GM18951 (cell line): ENCODE results near the gene SETD3.
A peak's percentile ranks its signal among the peaks of the same experiment; 100 is the strongest.

Source experiments
- POLR2A ChIP-seq: IDR thresholded peaks from 4 replicates; pipeline ENCODE4 v1.6.1; 2011; ENCODE audit warnings: mild to moderate bottlenecking; ENCODE audit not compliant: insufficient read length, insufficient read depth; ENCODE audit errors: extremely low read depth
- in situ Hi-C: fragments of 300-500 bp; cut with MboI; formaldehyde crosslinking; loops from one replicate; pipeline ENCODE4 v1.12.0; 2022; ENCODE audit warnings: low sequenced_read_pairs, mixed read lengths, inconsistent platforms; ENCODE audit not compliant: unreplicated experiment

The SETD3 gene

GRCh38 chr14:99479906-99480869, at the start of gene SETD3:
Gene SETD3 (minus strand): TSS chr14:99480859. CDS start chr14:99465805, 15,054 bp downstream.
- peak; percentile 59 for TF ChIP-seq POLR2A
- in situ Hi-C loops = no loop called here

- in situ Hi-C loops = no loop called here
These were observed 49.2 kb upstream of the SETD3 start for GRCh38 chr14:99529899-99530298.

DNA sequence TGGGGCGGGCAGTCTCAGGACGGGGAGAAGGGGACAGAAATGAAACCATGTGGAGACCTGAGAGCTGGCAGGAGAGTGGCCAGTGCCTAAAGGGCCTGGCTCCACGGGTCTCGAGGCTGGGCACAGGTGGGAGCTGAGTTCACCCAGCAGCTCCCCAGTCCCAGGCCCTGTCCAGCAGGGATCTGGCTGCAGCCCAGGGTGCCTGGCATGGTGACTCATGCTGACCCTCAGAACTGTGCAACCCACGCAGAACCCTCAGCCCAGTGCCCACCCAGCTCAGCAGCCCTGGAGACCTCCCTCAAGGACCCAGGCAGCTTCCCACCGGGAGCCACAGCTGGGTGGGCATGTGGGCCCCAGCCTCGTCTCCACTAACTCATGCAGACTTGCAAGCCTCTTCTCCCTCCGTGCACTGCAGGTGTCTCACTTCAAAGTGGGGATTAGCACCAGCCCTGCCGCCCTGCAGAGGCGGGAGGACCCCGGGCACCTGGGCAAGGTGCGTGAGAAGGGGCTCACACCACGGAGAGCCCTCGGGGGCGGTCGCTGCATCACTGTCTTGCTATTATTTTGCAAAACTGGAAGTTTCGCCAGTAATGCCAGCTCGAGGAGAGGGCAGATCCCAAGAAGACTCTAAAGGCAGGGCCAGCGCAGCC, 46.9 kb upstream of the SETD3 start:
- in situ Hi-C loops = no loop called here
- TF ChIP-seq POLR2A = no peak

More at GRCh38 chr14:99529899-99530298, 49.2 kb upstream of the SETD3 start:
- no peak for TF ChIP-seq POLR2A

DNA sequence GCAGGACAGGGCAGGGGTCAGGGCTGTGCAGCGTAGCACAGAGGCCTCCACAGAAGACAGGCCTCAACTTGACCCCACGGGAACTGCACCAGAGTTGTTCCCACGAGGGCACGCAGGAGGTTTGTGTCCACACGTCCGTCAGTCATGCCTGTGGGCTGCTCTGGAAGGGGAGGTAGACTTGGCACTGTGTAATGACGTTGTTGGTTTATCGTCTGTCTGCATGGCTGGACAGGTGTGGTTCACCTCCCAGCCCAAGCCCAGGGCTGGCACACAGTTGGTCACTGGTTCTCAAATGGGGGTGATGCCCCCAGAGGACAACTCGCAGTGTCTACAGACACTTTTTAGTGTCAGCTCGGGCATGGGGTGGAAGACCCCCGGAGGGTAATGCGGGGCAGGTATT, 46.4 kb upstream of the SETD3 start:
- TF ChIP-seq POLR2A = no peak
- in situ Hi-C loops = no loop called here

DNA sequence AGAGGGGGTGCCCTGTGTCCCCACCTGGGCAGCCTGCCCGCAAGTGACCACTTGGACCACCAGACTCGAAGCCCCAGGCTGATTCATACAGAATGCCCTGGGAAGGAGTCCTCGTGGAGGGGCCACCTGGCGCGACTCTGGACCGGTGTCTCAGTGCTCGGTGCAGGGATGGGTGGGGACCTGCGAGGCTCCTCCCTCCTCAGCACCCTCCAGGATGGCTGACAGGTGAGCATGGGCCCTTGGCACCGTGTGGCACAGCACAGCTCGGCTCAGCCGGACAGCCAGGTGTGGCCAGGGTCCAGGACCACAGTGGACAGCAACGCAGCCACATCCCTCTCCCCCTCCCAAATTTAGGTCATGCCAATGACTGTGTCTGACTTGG, 45.0 kb upstream of the SETD3 start:
- in situ Hi-C loops = no loop called here
- no peak for TF ChIP-seq POLR2A

- no peak for TF ChIP-seq POLR2A
- in situ Hi-C loops = loop anchor here (25.0 kb wide), 1 partner anchor 362 kb away; no protein-coding TSS in a partner anchor
These were observed 44.4 kb upstream of the SETD3 start for GRCh38 chr14:99524804-99525698.

- TF ChIP-seq POLR2A = no peak
These were observed 43.5 kb upstream of the SETD3 start for GRCh38 chr14:99524091-99524661.

GRCh38 chr14:99523704-99524055, 43.0 kb upstream of the SETD3 start:
- TF ChIP-seq POLR2A = no peak
- in situ Hi-C loops = loop anchor here (25.0 kb wide), 1 partner anchor 364 kb away; no protein-coding TSS in a partner anchor

More at GRCh38 chr14:99524091-99524661, 43.5 kb upstream of the SETD3 start:
- in situ Hi-C loops = loop anchor here (25.0 kb wide), 1 partner anchor 363 kb away; no protein-coding TSS in a partner anchor

DNA sequence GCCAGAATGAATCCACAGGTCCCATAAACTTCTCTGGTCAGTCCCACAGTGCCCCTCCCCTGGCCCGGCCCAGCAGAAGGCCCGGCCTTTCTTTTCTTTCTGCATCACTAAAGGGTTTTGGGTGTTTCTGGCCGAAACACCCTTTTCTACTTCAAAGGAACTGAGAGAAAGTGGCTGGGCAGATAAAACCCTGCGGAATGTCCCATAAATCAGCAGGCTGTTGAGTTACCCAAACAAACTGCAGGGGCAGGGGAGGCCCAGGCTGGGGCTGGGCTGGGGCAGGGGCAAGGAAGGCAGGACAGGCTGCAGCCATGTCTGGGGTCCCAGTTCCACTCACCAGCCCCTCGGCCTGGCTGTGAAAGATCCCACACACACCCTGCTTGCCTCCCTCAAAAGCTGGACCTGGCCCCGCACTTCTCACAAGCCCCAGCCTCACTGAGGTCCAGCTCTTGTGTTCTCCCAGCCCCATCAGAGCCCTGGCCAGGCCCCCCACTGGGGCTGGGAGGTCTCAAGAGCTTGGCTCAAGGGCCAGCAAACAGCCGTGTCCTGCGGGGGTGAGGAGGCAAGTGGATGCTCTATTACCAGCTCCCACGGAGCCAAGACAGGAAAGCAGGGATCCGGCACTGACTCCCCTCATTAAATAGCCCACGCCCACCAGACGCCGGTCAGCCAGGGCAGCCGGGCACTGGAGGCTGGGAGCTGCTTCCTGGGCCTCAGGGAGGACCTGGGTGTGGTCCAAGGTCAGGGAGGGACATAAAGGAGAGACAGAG, 42.5 kb upstream of the SETD3 start:
- in situ Hi-C loops = loop anchor here (25.0 kb wide), 1 partner anchor 364 kb away; no protein-coding TSS in a partner anchor
- no peak for TF ChIP-seq POLR2A

DNA sequence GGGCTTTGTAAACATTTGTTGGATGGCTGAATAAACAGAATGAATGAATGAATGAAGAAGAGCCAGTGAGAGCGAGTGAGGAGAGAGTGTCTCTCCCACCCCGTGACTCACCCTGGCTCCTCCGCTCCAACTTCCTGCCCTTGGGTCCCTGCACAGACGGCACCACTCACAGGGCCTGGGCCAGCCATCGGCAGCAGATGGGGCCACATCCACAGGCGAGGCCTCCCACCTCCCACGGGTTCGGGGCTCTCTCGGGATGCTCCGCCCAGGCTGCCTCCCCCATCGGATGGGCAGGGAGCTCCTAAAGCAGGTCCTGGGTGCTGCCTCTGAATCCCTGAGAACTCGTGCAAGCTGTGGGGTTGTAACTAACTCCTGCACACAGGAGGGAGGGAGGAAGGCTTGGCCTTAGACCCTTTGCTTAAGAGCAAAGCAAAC, 41.8 kb upstream of the SETD3 start:
- in situ Hi-C loops = loop anchor here (25.0 kb wide), 1 partner anchor 365 kb away; no protein-coding TSS in a partner anchor
- TF ChIP-seq POLR2A = no peak

GRCh38 chr14:99522025-99522401, 41.4 kb upstream of the SETD3 start:
- in situ Hi-C loops = loop anchor here (25.0 kb wide), 1 partner anchor 365 kb away; no protein-coding TSS in a partner anchor
- no peak for TF ChIP-seq POLR2A

DNA sequence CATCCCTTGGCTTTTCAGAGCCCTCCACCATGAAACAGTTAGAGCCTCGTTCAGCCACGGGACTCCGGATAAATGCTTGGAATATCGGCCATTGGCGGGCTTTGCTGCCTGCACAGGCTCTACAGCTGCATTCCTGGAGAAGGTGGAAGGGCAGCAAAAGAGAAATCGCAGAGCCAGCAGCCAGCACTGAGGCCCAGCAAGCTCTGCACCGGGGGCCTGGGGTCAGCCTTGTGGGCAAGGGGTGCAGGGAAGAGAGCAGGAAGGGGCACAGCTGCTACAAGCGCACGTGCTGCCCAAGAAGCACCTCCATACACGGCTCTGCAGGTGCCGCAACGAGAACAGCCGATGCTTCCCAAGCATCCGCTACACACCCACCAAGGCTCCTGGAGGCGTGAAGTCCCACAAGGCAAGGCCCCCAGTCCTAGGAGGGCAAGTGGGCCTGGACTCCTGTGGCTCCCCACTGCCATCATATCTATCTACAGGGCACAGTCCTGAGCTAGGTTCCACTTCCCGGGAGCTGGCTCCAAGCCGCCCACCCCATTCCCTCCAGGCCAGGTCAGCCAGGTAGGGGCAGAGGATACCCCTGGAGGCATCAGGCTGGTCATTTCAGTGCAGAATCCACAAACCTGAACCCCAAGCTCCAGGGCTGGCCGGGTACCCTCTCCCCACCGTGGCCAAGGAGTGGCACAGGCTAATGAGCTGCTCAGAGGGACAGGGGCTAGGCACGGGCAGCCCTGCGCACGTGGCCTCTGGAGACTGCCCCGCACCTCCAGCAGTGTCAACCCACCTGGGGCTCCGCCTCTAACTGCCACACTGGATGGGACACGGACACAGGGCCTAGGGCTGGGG, 40.7 kb upstream of the SETD3 start:
- TF ChIP-seq POLR2A = no peak
- in situ Hi-C loops = loop anchor here (25.0 kb wide), 1 partner anchor 366 kb away; no protein-coding TSS in a partner anchor
